ENCODE measurements around the gene PRDM5. TPM values are rescaled to one million over a fixed set of nuclear protein-coding genes. Genes with fewer than 3 reads are reported as not detected.

Gene PRDM5
- total RNA-seq, 1 experiment from 2014 or later: 5.1 TPM

DNA sequence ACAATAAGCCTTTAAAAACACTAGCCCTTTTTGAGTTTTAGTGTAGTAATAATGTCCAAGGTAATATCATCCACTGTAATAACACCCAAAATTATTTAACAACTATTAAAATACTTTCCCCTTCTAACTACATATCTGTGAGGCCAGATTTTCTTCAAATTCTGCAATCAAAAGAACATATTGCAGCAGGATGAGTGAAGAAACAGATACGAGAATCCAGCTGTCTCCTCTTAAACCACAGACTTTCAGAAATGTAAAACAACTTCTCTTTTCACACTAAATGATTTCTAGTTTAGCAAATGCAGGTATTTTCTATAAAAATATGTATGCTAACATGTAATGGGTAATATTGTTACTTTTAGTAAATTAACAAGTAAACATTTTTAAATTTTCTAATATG is 148.9 kb downstream of the PRDM5 start:
- TF ChIP-seq, protein P1, sequence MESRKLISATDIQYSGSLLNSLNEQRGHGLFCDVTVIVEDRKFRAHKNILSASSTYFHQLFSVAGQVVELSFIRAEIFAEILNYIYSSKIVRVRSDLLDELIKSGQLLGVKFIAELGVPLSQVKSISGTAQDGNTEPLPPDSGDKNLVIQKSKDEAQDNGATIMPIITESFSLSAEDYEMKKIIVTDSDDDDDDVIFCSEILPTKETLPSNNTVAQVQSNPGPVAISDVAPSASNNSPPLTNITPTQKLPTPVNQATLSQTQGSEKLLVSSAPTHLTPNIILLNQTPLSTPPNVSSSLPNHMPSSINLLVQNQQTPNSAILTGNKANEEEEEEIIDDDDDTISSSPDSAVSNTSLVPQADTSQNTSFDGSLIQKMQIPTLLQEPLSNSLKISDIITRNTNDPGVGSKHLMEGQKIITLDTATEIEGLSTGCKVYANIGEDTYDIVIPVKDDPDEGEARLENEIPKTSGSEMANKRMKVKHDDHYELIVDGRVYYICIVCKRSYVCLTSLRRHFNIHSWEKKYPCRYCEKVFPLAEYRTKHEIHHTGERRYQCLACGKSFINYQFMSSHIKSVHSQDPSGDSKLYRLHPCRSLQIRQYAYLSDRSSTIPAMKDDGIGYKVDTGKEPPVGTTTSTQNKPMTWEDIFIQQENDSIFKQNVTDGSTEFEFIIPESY (IDR thresholded peaks at IDR 0.05; ENCODE audit: extremely low read depth, insufficient replicate concordance, low read length): no peak
- no peak for TF ChIP-seq JUND (IDR thresholded peaks at IDR 0.05)
- TF ChIP-seq POLR2AphosphoS5 (IDR thresholded peaks at IDR 0.05; ENCODE audit: low read depth, low read length): no peak
- TF ChIP-seq CBX3 (IDR thresholded peaks at IDR 0.05; ENCODE audit: low read depth): no peak
- TF ChIP-seq RAD21 (IDR thresholded peaks at IDR 0.05; ENCODE audit: low read depth): no peak
- TF ChIP-seq EZH2 (IDR thresholded peaks at IDR 0.05): no peak
- TF ChIP-seq CEBPB (IDR thresholded peaks at IDR 0.05; ENCODE audit: low read depth): no peak
- no peak for TF ChIP-seq EZH2phosphoT487 (IDR thresholded peaks at IDR 0.05; ENCODE audit: borderline replicate concordance)
- TF ChIP-seq TCF7L2 (IDR thresholded peaks at IDR 0.05; ENCODE audit: borderline replicate concordance, extremely low read depth, insufficient read depth, insufficient read length): no peak
- TF ChIP-seq SRF (IDR thresholded peaks at IDR 0.05; ENCODE audit: low read depth): no peak
- no peak for TF ChIP-seq SIN3A (IDR thresholded peaks at IDR 0.05; ENCODE audit: low read depth)
- TF ChIP-seq, protein P2, sequence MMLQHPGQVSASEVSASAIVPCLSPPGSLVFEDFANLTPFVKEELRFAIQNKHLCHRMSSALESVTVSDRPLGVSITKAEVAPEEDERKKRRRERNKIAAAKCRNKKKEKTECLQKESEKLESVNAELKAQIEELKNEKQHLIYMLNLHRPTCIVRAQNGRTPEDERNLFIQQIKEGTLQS (IDR thresholded peaks at IDR 0.05): no peak
- TF ChIP-seq ELF1 (IDR thresholded peaks at IDR 0.05; ENCODE audit: borderline replicate concordance, low read depth): no peak
- no peak for TF ChIP-seq YY1 (IDR thresholded peaks at IDR 0.05; ENCODE audit: extremely low read depth, insufficient replicate concordance, low read depth, low read length)
- TF ChIP-seq, protein P3, sequence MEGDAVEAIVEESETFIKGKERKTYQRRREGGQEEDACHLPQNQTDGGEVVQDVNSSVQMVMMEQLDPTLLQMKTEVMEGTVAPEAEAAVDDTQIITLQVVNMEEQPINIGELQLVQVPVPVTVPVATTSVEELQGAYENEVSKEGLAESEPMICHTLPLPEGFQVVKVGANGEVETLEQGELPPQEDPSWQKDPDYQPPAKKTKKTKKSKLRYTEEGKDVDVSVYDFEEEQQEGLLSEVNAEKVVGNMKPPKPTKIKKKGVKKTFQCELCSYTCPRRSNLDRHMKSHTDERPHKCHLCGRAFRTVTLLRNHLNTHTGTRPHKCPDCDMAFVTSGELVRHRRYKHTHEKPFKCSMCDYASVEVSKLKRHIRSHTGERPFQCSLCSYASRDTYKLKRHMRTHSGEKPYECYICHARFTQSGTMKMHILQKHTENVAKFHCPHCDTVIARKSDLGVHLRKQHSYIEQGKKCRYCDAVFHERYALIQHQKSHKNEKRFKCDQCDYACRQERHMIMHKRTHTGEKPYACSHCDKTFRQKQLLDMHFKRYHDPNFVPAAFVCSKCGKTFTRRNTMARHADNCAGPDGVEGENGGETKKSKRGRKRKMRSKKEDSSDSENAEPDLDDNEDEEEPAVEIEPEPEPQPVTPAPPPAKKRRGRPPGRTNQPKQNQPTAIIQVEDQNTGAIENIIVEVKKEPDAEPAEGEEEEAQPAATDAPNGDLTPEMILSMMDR (IDR thresholded peaks at IDR 0.05 in 2 of 3, conservative IDR thresholded peaks at IDR 0.05 in 1 of 3; ENCODE audit: borderline replicate concordance in 1 of 3, insufficient read depth in 1 of 3, low read depth in 2 of 3, low read length in 2 of 3): no peak
- TF ChIP-seq SP1 (IDR thresholded peaks at IDR 0.05; ENCODE audit: low read depth): no peak
- TF ChIP-seq ZNF274 (IDR thresholded peaks at IDR 0.05; ENCODE audit: low read depth, low read length): no peak
- TF ChIP-seq, protein P4, sequence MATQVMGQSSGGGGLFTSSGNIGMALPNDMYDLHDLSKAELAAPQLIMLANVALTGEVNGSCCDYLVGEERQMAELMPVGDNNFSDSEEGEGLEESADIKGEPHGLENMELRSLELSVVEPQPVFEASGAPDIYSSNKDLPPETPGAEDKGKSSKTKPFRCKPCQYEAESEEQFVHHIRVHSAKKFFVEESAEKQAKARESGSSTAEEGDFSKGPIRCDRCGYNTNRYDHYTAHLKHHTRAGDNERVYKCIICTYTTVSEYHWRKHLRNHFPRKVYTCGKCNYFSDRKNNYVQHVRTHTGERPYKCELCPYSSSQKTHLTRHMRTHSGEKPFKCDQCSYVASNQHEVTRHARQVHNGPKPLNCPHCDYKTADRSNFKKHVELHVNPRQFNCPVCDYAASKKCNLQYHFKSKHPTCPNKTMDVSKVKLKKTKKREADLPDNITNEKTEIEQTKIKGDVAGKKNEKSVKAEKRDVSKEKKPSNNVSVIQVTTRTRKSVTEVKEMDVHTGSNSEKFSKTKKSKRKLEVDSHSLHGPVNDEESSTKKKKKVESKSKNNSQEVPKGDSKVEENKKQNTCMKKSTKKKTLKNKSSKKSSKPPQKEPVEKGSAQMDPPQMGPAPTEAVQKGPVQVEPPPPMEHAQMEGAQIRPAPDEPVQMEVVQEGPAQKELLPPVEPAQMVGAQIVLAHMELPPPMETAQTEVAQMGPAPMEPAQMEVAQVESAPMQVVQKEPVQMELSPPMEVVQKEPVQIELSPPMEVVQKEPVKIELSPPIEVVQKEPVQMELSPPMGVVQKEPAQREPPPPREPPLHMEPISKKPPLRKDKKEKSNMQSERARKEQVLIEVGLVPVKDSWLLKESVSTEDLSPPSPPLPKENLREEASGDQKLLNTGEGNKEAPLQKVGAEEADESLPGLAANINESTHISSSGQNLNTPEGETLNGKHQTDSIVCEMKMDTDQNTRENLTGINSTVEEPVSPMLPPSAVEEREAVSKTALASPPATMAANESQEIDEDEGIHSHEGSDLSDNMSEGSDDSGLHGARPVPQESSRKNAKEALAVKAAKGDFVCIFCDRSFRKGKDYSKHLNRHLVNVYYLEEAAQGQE (IDR thresholded peaks at IDR 0.05; ENCODE audit: low read depth): no peak
- TF ChIP-seq FOSL1 (IDR thresholded peaks at IDR 0.05; ENCODE audit: low read depth): no peak
- no peaks in the 10 kb centered on the region for H3K9me3 ChIP-seq (ENCODE audit: control insufficient read depth in 1 of 2, insufficient read depth in 1 of 2, low read depth in 1 of 2, low read length in 2 of 2)
- H2AFZ ChIP-seq (ENCODE audit: low read depth, low read length, poor library complexity, severe bottlenecking): no peak overlapping the region
- no peaks in the 10 kb centered on the region for H3K79me2 ChIP-seq (ENCODE audit: insufficient read depth, low read length)
- H3K9ac ChIP-seq (ENCODE audit: low read length): no peak overlapping the region
- no peaks in the 10 kb centered on the region for H3K36me3 ChIP-seq (ENCODE audit: control insufficient read depth in 1 of 2, insufficient read depth in 2 of 2, low read length in 2 of 2)
- DNase-seq (ENCODE audit: low read depth, low spot score): no peak
- no peaks in the 10 kb centered on the region for H3K27me3 ChIP-seq (ENCODE audit: insufficient read depth, low read length)
- CTCF ChIA-PET: no interaction called here
- intact Hi-C loops (cut with micrococcal nuclease): no loop called here
- H3K9me2 ChIP-seq (ENCODE audit: insufficient read depth): no peaks in the 10 kb centered on the region
- no TSS peak for BruUV-seq (replicated peaks)
- ATAC-seq: no peak
- RAD21 ChIA-PET (ENCODE audit: low non-redundant PET in 1 of 2, low total read pairs in 2 of 2, uncharacterized antibody in 2 of 2, unreplicated experiment in 2 of 2): no interaction called here
- no peak overlapping the region for H3K27ac ChIP-seq (ENCODE audit: low read depth, low read length)
- H3K4me3 ChIP-seq (replicated peaks in 1 of 2; ENCODE audit: low read depth in 1 of 2, low read length in 2 of 2): no peak overlapping the region
- H3K4me2 ChIP-seq (ENCODE audit: low read length): no peak overlapping the region
- H3K4me1 ChIP-seq (ENCODE audit: control insufficient read depth in 1 of 2, insufficient read depth in 2 of 2, low read length in 2 of 2): peaks cover 0 to 5% of the 10 kb centered on the region in 2 experiments; a peak in 1 of 4 replicates
- POLR2A ChIA-PET: no interaction called here
- H4K20me1 ChIP-seq (ENCODE audit: insufficient read depth): no peaks in the 10 kb centered on the region
